Esophagus muscularis mucosa (tissue), 4 donors: ENCODE data around the gene CLP1. TPM values are rescaled to one million over a fixed set of nuclear protein-coding genes. Genes with fewer than 3 reads are reported as not detected.

ENCODE experiments used
- DNase-seq: peaks from one replicate; pipeline ENCODE4 v3.0.0-alpha.2; 2017; ENCODE audit errors: extremely low spot score
- H3K27ac ChIP-seq, 4 donors: fragments of 200-600 bp; sonication (generic); replicated peaks in 1 of 4; 1 replicate in 3 of 4; 2 replicates in 1 of 4; pipeline ENCODE4 v1.5.1; 2016 to 2019; ENCODE audit warnings: mild to moderate bottlenecking in 1 of 4
- H3K27me3 ChIP-seq, 4 donors: fragments of 200-600 bp; sonication (generic); one replicate each; pipeline versions ENCODE4 v1.5.1 to v1.6.0; 2016 to 2019
- H3K36me3 ChIP-seq, 4 donors: fragments of 200-600 bp; sonication (generic); one replicate each; pipeline ENCODE4 v1.5.1; 2016 to 2019
- H3K4me1 ChIP-seq, 4 donors: fragments of 200-600 bp; sonication (generic); one replicate each; pipeline ENCODE4 v1.5.1; 2016 to 2019
- H3K4me3 ChIP-seq, 4 donors: fragments of 200-600 bp; sonication (generic); 1 replicate in 2 of 4; 2 replicates in 2 of 4; pipeline ENCODE4 v1.5.1; 2016 to 2019; ENCODE audit warnings: mild to moderate bottlenecking in 4 of 4, moderate library complexity in 1 of 4
- H3K9me3 ChIP-seq, 4 donors: fragments of 200-600 bp; sonication (generic); 1 replicate in 3 of 4; 2 replicates in 1 of 4; pipeline ENCODE4 v1.5.1; 2016 to 2019
- CTCF ChIP-seq, 3 experiments: fragments of 200-600 bp in 2 of 3; fragments of 450-650 bp in 1 of 3; sonication (generic) in 2 of 3; IDR thresholded peaks; one replicate each; pipeline ENCODE4 v1.5.1; 2017 to 2019; ENCODE audit warnings: antibody characterized with exemption in 3 of 3, mild to moderate bottlenecking in 2 of 3, moderate library complexity in 1 of 3
- EP300 ChIP-seq: sonication (generic); formaldehyde crosslinking; IDR thresholded peaks from one replicate; pipeline ENCODE4 v1.6.1; 2017; ENCODE audit warnings: antibody characterized with exemption
- POLR2A ChIP-seq: fragments of 450-650 bp; IDR thresholded peaks from one replicate; pipeline ENCODE4 v1.6.1; 2017; ENCODE audit warnings: antibody characterized with exemption, moderate library complexity, mild to moderate bottlenecking, low read depth
- POLR2AphosphoS5 ChIP-seq, 2 donors: sonication (generic); formaldehyde crosslinking; IDR thresholded peaks; one replicate each; pipeline ENCODE4 v1.6.1; 2017; ENCODE audit warnings: antibody characterized with exemption in 2 of 2
- WGBS: methylation state at CpG from one replicate; pipeline ENCODE4 v1.1.5; 2018; 5-methylcytosine and 5-hydroxymethylcytosine counted together
- intact Hi-C: fragments of 100-400 bp; cut with DNase I; formaldehyde crosslinking; loops from one replicate; pipeline ENCODE4 v1.15.1; 2023
- total RNA-seq, 4 donors: library from RNA; depleted of rRNA; stranded (reverse); fragments of >200 nt; gene quantifications; one replicate each; pipeline versions ENCODE4 v1.1.0 to v1.2.1, GENCODE V29; 2016

CLP1 gene
- total RNA-seq, 4 donors from 2014 or later = 8.3 to 18.1 (median 14.7) TPM

- Histone ChIP-seq H3K9me3 (no peaks in the 10 kb centered on the region), H3K4me1 (peaks cover 28 to 39% (median 37%) of the 10 kb centered on the region in 4 donors), H3K27me3 (no peaks in the 10 kb centered on the region), H3K27ac (peak overlapping the region; percentile 77 to 86 (median 83)), H3K4me3 (peak overlapping the region; percentile 75 to 92 (median 82)), H3K36me3 (no peaks in the 10 kb centered on the region)
- no peak for TF ChIP-seq POLR2AphosphoS5 (IDR thresholded peaks at IDR 0.05)
- no peak for TF ChIP-seq EP300
- TF ChIP-seq POLR2A = no peak
- no peak for TF ChIP-seq CTCF (IDR thresholded peaks at IDR 0.05)
- 0% methylated on average over 19 of the region's 19 CpGs for whole genome bisulfite sequencing
- intact Hi-C loops = no loop called here
- no peak for DNase-seq
These were observed 18.7 kb upstream of the CLP1 start for GRCh38 chr11:57638811-57639320.

- Histone ChIP-seq H3K27me3 (no peaks in the 10 kb centered on the region), H3K9me3 (no peaks in the 10 kb centered on the region), H3K27ac (peak overlapping the region; percentile 27 to 83 (median 62)), H3K4me3 (peak overlapping the region; percentile 75 to 92 (median 82)), H3K36me3 (no peaks in the 10 kb centered on the region), H3K4me1 (peaks cover 30 to 45% (median 41%) of the 10 kb centered on the region in 4 donors)
- TF ChIP-seq EP300 (no peak), POLR2AphosphoS5 (IDR thresholded peaks at IDR 0.05) (no peak), POLR2A (no peak), CTCF (IDR thresholded peaks at IDR 0.05) (no peak)
- WGBS = 13% methylated on average over 10 of the region's 15 CpGs
- DNase-seq = no peak
- intact Hi-C loops = loop anchor here (5.0 to 10.0 kb wide), 3 partner anchors 37 to 295 kb away; no protein-coding TSS in a partner anchor
These were observed 18.1 kb upstream of the CLP1 start for GRCh38 chr11:57639321-57640067.

- no peaks in the 10 kb centered on the region for H3K36me3 ChIP-seq
- H3K27me3 ChIP-seq = no peaks in the 10 kb centered on the region
- intact Hi-C loops = loop anchor here (5.0 to 10.0 kb wide), 3 partner anchors 38 to 295 kb away; no protein-coding TSS in a partner anchor
- peak overlapping the region in 3 of 4 donors; percentile 77 to 92 (median 87) for H3K4me3 ChIP-seq
- peak overlapping the region in 3 of 4 donors; percentile 18 to 83 (median 46) for H3K27ac ChIP-seq
- 40% methylated on average over 7 of the region's 9 CpGs for WGBS
- H3K9me3 ChIP-seq = no peaks in the 10 kb centered on the region
- H3K4me1 ChIP-seq = peaks cover 38 to 53% (median 48%) of the 10 kb centered on the region in 4 donors
- TF ChIP-seq EP300 = no peak
- TF ChIP-seq POLR2A = no peak
- TF ChIP-seq POLR2AphosphoS5 (IDR thresholded peaks at IDR 0.05) = no peak
- no peak for TF ChIP-seq CTCF (IDR thresholded peaks at IDR 0.05)
- DNase-seq = no peak
These were observed 17.3 kb upstream of the CLP1 start for GRCh38 chr11:57640068-57640800.

- H3K36me3 ChIP-seq = no peaks in the 10 kb centered on the region
- WGBS = 40% methylated on average over 7 of the region's 7 CpGs
- peaks cover 0 to 4% (median under 1%) of the 10 kb centered on the region in 4 donors for H3K27me3 ChIP-seq
- no peak overlapping the region for H3K4me3 ChIP-seq
- peak; percentile 38 to 57 (median 45) for TF ChIP-seq CTCF (IDR thresholded peaks at IDR 0.05)
- no peak for TF ChIP-seq EP300
- DNase-seq = no peak
- intact Hi-C loops = loop anchor here (1.0 to 10.0 kb wide), 4 partner anchors 39 to 296 kb away; no protein-coding TSS in a partner anchor
- no peaks in the 10 kb centered on the region for H3K9me3 ChIP-seq
- H3K27ac ChIP-seq = peak overlapping the region in 1 of 4 donors; percentile 15
- H3K4me1 ChIP-seq = peaks cover 46 to 63% (median 58%) of the 10 kb centered on the region in 4 donors
These were observed 16.4 kb upstream of the CLP1 start for GRCh38 chr11:57641011-57641807.
